ENCODE results near the gene GALNT14.

DNA sequence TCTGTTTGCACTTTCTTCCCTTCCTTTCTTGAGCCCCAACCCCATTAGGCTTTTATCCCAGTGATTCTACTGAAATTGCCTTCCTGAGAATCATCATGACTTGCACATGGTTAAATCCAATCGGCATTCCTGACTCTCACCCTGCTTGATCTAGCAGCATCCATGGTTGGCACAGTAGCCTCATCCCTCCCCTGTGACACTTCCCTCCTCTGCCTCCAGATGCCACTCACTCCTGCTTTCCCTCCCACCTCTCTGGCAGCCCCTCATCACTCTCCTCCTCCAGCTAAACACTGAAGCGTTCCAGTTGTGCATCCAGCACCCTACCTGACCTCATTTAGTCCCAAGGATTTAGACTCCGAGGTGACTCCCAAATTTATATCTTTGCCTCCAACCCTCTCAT lies 114.7 kb downstream of the GALNT14 start:
- TF ChIP-seq, protein P1, sequence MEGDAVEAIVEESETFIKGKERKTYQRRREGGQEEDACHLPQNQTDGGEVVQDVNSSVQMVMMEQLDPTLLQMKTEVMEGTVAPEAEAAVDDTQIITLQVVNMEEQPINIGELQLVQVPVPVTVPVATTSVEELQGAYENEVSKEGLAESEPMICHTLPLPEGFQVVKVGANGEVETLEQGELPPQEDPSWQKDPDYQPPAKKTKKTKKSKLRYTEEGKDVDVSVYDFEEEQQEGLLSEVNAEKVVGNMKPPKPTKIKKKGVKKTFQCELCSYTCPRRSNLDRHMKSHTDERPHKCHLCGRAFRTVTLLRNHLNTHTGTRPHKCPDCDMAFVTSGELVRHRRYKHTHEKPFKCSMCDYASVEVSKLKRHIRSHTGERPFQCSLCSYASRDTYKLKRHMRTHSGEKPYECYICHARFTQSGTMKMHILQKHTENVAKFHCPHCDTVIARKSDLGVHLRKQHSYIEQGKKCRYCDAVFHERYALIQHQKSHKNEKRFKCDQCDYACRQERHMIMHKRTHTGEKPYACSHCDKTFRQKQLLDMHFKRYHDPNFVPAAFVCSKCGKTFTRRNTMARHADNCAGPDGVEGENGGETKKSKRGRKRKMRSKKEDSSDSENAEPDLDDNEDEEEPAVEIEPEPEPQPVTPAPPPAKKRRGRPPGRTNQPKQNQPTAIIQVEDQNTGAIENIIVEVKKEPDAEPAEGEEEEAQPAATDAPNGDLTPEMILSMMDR (IDR thresholded peaks at IDR 0.05): no peak
- no peak for TF ChIP-seq POLR2A (IDR thresholded peaks at IDR 0.05)
